ENCODE data around the gene PSMA7.

- TF ChIP-seq CTCF (IDR thresholded peaks at IDR 0.05), result no peak
- TF ChIP-seq POLR2A (IDR thresholded peaks at IDR 0.05), result no peak
Measured at GRCh38 chr20:62139636-62140035, 3.6 kb downstream of the PSMA7 start.

Measured in body of pancreas (tissue), 4 donors.